MM.1S (cell line): ENCODE data around the gene PRKAG3.

Experiments used
- EZH2 ChIP-seq: fragments of 300-600 bp; sonication (generic); optimal IDR thresholded peaks from 2 replicates; pipeline ENCODE3; 2017; ENCODE audit warnings: low read depth, mild to moderate bottlenecking, antibody characterized with exemption, low read length, mixed read lengths
- EZH2phosphoT487 ChIP-seq: fragments of 300-600 bp; sonication (generic); IDR thresholded peaks from 2 replicates; pipeline ENCODE4 v1.6.1; 2018; ENCODE audit warnings: antibody characterized with exemption, low read length
- TF ChIP-seq, protein P1 (sequence below): fragments of 300-600 bp; sonication (generic); IDR thresholded peaks from 2 replicates; pipeline ENCODE4 v1.5.1; 2016; ENCODE audit warnings: antibody characterized with exemption, low read length, mixed read lengths

DNA sequence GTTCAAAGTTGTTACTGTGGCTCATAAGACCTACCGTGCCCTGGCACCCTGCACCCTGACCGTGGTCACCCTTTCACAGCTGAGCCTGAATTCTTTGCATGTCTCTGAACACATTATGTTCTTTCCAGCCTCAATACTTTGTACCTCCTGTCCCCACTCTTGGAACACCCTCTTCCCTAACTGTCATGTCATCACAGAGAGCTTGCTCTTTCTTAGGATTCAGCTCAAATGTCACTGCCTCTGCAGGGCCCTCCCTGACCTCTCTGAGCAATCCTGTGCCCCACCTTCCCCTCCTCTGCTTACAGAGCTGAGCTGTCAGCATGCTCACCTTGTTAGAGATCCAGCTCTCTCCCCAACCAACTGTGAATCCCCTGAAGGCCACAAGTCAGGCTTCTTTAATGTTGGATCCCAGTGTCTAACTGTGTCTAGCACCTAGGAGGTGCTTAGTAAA lies 15.0 kb downstream of the PRKAG3 start:
- TF ChIP-seq, protein P1, sequence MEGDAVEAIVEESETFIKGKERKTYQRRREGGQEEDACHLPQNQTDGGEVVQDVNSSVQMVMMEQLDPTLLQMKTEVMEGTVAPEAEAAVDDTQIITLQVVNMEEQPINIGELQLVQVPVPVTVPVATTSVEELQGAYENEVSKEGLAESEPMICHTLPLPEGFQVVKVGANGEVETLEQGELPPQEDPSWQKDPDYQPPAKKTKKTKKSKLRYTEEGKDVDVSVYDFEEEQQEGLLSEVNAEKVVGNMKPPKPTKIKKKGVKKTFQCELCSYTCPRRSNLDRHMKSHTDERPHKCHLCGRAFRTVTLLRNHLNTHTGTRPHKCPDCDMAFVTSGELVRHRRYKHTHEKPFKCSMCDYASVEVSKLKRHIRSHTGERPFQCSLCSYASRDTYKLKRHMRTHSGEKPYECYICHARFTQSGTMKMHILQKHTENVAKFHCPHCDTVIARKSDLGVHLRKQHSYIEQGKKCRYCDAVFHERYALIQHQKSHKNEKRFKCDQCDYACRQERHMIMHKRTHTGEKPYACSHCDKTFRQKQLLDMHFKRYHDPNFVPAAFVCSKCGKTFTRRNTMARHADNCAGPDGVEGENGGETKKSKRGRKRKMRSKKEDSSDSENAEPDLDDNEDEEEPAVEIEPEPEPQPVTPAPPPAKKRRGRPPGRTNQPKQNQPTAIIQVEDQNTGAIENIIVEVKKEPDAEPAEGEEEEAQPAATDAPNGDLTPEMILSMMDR, result no peak
- TF ChIP-seq EZH2phosphoT487, result no peak
- TF ChIP-seq EZH2, result no peak
